ENCODE measurements around the gene SLC29A1. TPM values are rescaled to one million over a fixed set of nuclear protein-coding genes. Genes with fewer than 3 reads are reported as not detected.
A peak's percentile ranks its signal among the peaks of the same experiment; 100 is the strongest.

Gene SLC29A1
- total and polyA plus RNA-seq, 9 of the 15 experiments (the other 6 are each of a cell fraction or from before 2014, with no cell fraction given) = 18.9 to 170 (median 57.7) TPM

DNA sequence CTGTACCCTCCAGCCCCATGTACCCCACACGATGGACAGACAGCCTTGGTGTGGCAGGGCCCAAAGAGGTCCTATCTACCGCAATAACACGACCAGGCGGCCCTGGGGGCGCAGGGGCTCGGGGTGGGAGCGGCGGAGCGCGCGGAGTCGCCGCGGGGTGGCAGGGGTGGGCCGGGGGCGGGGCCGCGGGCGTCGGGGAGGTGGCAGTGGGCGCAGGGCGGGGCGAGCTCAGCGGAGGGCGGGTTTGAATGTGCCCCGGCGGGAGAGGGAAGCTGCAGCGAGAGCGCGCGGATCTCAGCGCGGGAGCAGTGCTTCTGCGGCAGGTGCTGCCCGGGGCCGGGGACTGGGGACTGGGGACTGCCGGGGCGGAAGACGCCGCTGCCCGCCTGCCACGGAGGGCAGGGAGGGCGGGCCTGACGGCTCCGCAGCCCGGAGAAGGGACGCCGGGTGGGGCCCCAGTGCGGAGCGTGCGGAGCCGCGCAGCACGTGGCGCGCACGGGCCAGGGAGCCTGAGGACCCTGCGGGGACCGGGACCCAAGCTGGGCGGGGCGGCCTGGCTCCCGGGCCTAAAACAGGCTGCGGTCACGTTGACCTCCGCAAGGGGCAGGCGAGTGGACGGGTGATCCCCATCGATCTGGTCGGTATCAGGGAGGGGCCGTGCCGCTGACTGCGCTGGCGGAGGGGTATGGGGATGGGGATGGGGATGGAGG is at the start of gene SLC29A1 (continued):
- TF ChIP-seq, protein P1, sequence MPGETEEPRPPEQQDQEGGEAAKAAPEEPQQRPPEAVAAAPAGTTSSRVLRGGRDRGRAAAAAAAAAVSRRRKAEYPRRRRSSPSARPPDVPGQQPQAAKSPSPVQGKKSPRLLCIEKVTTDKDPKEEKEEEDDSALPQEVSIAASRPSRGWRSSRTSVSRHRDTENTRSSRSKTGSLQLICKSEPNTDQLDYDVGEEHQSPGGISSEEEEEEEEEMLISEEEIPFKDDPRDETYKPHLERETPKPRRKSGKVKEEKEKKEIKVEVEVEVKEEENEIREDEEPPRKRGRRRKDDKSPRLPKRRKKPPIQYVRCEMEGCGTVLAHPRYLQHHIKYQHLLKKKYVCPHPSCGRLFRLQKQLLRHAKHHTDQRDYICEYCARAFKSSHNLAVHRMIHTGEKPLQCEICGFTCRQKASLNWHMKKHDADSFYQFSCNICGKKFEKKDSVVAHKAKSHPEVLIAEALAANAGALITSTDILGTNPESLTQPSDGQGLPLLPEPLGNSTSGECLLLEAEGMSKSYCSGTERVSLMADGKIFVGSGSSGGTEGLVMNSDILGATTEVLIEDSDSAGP (CRISPR knock-in tag; IDR thresholded peaks at IDR 0.05) = no peak
- TF ChIP-seq, protein P2, sequence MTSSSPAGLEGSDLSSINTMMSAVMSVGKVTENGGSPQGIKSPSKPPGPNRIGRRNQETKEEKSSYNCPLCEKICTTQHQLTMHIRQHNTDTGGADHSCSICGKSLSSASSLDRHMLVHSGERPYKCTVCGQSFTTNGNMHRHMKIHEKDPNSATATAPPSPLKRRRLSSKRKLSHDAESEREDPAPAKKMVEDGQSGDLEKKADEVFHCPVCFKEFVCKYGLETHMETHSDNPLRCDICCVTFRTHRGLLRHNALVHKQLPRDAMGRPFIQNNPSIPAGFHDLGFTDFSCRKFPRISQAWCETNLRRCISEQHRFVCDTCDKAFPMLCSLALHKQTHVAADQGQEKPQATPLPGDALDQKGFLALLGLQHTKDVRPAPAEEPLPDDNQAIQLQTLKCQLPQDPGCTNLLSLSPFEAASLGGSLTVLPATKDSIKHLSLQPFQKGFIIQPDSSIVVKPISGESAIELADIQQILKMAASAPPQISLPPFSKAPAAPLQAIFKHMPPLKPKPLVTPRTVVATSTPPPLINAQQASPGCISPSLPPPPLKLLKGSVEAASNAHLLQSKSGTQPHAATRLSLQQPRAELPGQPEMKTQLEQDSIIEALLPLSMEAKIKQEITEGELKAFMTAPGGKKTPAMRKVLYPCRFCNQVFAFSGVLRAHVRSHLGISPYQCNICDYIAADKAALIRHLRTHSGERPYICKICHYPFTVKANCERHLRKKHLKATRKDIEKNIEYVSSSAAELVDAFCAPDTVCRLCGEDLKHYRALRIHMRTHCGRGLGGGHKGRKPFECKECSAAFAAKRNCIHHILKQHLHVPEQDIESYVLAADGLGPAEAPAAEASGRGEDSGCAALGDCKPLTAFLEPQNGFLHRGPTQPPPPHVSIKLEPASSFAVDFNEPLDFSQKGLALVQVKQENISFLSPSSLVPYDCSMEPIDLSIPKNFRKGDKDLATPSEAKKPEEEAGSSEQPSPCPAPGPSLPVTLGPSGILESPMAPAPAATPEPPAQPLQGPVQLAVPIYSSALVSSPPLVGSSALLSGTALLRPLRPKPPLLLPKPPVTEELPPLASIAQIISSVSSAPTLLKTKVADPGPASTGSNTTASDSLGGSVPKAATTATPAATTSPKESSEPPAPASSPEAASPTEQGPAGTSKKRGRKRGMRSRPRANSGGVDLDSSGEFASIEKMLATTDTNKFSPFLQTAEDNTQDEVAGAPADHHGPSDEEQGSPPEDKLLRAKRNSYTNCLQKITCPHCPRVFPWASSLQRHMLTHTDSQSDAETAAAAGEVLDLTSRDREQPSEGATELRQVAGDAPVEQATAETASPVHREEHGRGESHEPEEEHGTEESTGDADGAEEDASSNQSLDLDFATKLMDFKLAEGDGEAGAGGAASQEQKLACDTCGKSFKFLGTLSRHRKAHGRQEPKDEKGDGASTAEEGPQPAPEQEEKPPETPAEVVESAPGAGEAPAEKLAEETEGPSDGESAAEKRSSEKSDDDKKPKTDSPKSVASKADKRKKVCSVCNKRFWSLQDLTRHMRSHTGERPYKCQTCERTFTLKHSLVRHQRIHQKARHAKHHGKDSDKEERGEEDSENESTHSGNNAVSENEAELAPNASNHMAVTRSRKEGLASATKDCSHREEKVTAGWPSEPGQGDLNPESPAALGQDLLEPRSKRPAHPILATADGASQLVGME (CRISPR knock-in tag; IDR thresholded peaks at IDR 0.05) = no peak
- TF ChIP-seq MXI1 (IDR thresholded peaks at IDR 0.05; ENCODE audit: low read depth, low read length) (peak; percentile 79), BRD9 (IDR thresholded peaks at IDR 0.05; ENCODE audit: low read depth, partially characterized antibody) (no peak), RAD51 (IDR thresholded peaks at IDR 0.05; ENCODE audit: borderline replicate concordance, low read depth) (no peak), CC2D1A (IDR thresholded peaks at IDR 0.05) (no peak), CREBBP (IDR thresholded peaks at IDR 0.05; ENCODE audit: low read depth, low read length) (no peak)
- TF ChIP-seq, protein P3, sequence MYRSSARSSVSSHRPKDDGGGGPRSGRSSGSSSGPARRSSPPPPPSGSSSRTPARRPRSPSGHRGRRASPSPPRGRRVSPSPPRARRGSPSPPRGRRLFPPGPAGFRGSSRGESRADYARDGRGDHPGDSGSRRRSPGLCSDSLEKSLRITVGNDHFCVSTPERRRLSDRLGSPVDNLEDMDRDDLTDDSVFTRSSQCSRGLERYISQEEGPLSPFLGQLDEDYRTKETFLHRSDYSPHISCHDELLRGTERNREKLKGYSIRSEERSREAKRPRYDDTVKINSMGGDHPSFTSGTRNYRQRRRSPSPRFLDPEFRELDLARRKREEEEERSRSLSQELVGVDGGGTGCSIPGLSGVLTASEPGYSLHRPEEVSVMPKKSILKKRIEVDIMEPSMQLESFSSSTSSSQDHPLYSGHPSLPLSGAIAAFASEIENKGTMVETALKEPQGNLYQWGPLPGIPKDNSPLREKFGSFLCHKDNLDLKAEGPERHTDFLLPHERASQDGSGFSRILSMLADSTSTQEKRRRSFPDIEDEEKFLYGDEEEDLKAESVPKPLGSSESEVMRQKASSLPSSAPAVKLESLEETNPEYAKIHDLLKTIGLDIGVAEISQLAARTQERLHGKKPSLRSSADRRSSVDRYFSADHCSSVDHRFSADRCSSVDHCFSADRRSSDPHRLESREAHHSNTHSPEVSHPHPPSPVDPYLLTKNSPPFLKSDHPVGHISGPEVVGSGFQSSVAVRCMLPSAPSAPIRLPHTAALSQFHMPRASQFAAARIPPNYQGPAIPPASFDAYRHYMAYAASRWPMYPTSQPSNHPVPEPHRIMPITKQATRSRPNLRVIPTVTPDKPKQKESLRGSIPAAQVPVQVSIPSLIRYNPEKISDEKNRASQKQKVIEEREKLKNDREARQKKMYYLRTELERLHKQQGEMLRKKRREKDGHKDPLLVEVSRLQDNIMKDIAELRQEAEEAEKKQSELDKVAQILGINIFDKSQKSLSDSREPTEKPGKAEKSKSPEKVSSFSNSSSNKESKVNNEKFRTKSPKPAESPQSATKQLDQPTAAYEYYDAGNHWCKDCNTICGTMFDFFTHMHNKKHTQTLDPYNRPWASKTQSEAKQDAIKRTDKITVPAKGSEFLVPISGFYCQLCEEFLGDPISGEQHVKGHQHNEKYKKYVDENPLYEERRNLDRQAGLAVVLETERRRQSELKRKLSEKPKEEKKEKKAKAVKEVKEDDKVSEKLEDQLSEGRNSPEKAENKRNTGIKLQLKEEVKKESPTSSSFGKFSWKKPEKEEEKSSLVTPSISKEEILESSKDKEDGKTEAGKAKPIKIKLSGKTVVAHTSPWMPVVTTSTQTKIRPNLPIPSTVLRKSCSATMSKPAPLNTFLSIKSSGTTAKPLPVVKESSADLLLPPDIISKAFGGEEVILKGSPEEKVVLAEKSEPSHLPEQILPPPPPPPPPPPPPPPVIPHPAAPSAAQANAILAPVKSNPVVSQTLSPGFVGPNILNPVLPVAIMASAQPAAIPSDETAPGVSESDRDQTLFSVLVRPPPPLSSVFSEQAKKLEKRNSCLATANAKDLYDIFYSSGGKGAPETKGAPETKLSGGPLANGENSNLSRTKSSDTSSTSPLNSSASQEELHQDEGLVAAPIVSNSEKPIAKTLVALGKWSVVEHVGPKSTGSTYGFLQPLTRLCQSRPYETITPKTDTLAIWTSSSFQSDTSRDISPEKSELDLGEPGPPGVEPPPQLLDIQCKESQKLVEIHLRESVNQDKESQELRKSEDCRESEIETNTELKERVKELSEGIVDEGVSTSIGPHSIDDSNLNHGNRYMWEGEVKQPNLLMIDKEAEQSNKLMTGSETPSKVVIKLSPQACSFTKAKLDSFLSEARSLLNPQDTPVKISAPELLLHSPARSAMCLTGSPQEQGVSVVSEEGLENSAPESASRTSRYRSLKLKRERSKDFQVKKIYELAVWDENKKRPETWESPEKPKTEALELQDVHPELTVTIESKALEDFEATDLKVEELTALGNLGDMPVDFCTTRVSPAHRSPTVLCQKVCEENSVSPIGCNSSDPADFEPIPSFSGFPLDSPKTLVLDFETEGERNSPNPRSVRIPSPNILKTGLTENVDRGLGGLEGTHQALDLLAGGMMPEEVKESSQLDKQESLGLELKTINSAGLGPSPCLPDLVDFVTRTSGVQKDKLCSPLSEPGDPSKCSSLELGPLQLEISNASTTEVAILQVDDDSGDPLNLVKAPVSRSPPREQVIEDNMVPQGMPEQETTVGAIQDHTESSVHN (IDR thresholded peaks at IDR 0.05; ENCODE audit: borderline replicate concordance in 1 of 2, low read depth in 1 of 2) = no peak
- TF ChIP-seq, protein P4, sequence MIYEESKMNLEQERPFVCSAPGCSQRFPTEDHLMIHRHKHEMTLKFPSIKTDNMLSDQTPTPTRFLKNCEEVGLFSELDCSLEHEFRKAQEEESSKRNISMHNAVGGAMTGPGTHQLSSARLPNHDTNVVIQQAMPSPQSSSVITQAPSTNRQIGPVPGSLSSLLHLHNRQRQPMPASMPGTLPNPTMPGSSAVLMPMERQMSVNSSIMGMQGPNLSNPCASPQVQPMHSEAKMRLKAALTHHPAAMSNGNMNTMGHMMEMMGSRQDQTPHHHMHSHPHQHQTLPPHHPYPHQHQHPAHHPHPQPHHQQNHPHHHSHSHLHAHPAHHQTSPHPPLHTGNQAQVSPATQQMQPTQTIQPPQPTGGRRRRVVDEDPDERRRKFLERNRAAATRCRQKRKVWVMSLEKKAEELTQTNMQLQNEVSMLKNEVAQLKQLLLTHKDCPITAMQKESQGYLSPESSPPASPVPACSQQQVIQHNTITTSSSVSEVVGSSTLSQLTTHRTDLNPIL (CRISPR knock-in tag; IDR thresholded peaks at IDR 0.05) = no peak
